Activated T-cell treated with anti-CD3 and anti-CD28 coated beads for 4 hours (primary cell): Measurements from ENCODE around the gene BHLHE23.

ENCODE experiments used
- DNase-seq: peaks from one replicate; pipeline ENCODE4 v3.0.0-alpha.2; 2020

BHLHE23 gene

DNA sequence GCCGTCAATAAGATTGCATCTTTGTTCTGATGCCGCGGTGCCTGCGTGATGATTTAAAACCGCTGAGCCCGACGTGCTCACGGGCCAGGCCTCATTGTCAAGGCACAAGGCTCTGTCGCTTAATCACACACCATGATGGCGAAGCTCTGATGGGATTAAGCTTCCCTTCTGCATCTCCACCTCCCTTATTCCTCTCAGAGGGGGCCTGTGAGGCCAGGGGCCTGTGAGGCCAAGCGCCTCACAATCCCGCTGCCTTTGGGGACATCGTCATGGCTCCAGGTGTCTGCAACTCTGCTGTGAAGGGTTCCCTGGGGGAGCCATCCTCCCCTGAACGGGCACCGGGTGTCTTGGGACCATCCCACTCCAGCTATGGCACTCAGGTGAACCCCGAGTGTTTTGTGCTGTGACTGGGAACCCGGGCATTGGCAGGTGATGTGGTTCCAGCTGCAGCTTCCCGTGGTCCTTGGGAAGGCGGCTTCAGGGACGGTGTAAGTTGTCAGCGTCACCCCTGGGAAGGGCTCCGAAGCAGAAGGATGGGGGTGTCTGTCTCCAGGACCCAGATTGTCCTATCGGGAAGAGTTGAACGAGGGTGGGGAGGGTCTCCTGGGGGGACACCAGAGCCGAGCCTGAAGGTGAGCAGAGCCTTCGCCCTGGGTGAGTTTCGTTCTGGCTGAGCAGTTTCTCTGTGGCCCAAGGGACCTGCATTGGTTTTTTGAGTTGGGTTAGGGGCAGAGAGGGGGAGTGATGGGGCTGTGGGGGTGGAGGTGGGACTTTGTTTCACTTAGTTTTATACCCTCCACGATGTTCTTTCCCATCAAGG is 18.0 kb upstream of the BHLHE23 start:
- no peak for DNase-seq

DNA sequence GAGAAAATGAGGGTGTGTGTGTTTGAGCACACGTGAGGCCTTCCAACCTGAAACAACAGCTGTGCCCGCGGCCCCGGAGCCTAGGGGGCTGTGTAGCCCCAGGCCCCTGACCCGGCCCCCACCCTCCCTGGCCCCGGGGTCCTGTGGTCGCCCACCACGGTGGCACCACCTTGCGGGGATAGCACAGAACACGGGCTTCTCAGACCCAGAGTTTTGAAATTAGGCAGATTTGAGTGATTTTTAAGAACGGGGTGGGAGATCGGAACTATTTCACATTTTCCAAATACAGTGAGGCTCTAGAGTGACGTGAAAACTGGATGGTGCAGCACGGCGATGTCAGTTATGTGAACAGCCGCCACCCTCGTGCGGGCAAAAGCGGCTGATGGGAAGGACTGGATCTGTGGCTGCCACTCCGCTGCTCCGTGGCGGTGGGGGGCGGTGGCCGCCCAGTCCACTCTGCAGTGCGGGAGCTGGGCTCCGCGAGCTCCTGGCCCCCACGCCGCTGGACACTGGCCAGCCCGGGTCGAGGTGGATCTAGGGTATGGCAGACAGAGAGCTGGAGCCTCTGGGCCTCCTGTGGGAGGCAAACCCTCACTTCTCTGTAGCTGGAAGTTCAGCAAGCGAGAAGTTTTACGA is 17.3 kb upstream of the BHLHE23 start:
- DNase-seq = no peak

DNA sequence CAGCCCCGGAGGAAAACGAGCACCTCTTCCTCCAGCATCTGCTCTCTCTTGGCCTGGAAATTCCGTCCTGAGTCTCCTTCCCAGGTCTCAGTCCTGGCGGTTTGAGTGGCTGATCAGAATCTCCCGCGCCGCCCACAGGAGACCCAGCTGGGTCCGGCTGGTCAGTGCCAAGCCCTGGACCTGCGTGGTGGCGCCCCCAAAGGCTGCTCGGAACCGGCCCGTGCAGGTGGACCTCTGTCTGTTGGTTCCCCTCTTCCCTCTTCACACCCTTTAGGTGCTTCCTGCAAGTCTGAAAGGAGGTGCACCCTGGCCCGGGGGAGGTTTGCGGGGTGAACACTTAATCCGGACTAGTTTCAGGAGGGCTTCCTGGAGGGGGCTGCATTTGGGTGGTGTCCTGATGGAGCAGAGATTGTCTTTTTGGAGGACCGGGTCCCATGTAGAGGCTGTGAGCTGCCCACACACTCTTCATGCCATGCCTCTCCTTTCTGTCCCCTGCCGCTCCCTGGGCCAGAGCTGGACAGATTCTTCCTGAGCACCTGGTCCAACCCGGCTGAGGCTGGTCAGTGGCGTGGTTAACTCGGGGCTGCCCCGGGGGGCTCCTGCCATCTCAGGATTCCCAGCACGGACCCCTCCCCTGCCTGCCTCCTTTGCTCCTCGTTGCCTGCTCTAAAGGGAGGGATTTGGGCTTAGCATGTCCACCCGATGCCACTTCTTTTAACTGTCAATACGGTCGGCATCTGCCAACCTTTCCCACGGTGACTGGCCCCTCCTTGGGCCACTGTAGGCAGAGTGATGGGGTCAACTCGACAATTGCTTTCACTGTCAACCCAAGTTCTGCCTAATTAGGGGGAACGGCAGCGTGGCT is 16.5 kb upstream of the BHLHE23 start:
- no peak for DNase-seq

DNA sequence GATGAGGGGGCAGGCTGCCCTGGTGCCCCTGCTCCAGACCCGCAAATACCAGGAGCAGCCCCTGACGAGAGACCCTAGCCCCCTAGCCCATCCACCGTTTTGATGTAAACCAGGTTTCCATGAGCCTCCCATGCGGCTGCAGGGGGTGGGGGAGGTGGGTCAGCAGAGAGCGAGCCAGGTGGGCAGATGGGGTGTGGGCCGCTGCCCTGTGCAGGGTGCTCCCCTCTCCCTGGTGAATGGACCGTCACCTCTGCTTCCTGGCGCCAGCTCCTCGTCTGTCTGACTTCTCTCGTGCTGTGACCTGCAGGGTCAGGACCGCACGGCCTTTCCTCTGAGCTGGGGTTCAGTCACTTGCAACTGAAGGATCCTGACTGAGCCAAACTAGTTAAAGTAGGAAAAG is 15.7 kb upstream of the BHLHE23 start:
- DNase-seq = no peak

DNA sequence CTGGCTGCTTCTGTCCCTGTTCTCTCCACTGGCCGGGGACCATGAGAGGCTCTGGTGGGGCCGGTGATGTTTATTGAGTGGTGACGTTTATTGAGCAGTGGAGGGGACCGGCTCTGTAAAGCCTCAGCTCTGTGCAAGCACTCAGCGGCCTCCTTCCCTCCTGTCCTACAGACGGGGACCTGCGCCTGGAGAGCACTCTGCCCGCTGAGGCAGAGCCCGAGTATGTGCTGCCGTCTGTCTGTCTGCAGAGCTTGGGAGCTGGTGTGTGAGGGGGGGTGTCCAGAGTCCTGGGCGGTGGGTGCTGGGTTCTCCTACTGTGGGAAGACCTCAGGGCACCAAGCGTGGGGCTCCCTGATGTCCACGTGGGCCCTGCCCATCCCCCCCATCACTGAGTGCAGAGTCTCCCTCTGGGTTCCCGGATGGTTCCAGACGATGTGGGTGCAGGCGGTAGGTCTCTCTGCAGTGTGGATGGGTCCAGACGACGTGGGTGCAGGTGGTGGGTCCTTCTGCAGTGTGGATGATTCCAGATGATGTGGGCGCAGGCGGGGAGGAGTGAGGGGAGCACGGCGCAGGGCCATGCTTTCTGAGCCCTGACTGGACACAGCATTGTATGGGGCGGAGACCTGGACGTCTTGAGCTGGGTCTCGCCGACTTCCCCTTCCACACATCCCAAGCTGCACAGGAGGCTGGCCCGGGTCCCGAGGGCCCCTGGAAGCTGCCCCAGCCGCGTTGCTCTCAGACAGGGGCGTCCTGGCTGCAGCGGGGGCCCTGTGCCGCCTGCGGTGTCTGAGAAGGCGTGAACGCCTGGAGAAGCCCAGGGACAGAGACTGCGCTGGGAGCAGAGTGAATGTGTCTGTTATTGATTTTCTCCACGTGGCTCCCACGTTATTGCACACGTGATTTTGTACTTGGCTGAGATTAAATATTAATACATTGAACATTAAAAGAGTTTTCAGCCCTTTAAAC is 14.9 kb upstream of the BHLHE23 start:
- DNase-seq = no peak

DNA sequence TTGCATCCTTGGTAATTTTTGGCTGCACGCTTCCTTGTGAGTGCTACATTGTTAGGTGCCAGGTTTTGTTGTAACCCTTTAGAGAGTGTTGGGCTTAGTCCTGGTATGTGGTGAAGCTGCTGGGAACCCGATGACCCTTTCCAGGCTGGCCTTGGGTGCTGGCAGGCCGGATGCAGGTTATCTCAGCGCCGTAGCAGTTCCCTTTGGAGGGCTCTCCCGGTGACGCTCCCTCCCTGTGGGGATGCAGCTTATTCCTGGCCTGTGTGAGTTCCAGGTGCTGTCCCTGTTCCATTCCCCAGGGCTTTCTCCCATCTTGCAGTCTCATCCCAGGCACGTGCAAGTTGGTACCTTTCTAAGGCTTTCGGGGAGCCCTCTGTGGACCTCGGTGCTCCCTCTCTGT is 13.9 kb upstream of the BHLHE23 start:
- DNase-seq = no peak

DNA sequence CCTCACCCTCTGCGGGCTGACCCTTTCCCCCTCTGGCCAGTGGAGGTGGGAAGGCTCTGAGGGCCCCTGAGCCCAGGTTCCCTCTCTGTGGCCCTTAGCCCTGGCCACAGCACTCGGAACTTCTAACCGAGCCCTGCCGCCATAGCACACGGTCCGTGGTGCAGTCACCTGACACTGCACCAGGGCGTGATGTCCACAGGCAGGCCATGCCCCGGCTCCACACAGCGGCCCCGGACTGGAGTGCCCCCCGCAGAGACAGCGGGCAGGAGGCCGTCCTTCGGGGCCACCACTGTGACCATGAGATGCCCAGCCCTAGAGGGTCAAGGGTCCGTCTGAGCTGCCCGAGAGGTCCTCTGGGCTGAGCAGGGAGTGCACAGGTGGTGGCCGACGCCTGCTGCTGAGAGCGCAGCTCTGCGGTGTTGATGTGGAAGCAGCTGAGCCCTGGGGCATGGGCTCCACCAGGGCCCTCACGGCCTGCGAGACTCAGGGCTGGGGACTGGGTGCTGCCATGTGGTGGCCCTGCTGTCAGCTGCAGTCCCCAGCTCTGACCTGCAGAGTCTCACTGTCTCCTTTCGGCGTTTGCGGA is 11.2 kb upstream of the BHLHE23 start:
- DNase-seq = no peak

DNA sequence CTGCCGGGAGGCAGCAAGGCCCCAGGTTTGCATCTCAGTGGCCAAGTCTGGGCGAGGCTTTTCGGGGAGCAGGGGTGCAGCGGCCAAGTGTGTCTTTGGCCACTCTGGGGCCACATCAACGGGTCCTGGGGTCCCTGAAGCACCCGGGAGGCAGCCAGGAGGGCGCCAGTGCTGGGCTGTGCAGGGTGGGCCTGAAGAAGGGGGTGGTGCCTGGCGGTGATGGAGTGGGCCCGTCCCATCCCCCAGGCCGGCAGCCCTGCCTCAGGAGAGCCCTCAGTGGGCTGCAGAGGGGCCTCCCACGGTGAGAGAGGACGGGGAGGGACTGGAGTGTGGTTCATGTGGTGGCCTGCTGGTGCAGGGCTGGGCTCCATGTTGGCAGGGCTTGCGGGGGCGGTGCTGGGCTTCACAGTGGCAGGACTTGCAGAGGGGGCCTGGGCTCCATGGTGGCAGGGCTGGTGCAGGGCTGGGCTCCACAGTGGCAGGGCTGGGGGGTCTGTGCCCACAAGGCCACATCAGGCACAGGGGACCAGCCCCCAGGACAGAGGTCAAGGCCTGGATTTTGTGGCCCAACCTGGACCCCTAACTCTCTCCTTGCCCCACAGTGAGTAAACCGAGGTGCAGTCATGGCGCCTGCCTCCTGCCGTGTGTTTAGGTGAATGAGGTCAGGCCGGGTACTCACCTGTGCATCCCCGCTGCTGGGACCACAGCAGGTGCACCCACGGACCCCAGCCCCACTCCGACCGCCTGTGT is 10.5 kb upstream of the BHLHE23 start:
- no peak for DNase-seq

DNA sequence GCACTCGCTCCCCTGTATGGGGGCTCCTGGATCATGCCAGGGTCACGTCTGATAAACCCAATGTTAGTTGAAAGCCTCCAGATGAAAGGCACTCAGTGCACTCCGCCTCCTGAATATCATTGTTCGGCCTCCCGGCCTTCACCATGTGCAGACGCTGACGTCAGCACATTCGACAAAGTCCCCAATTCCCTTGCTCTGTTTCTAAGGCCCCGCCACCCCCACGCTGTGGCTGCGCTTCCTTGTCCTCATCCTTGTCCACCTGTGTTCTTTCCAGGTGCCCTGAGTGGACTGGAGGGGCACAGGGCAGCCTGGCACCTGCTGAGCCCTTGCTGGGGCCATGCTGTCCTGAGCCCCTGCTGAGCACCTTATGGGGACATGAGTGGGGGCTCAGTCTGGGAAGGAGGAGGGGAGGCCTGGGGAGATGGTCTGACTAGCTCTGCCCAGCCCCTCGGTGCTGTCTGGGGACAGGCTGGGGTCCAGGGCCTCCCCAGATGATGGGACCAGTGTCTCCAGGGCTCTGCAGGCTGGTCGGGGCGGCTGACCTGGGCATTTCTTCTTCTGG is 9.8 kb upstream of the BHLHE23 start:
- no peak for DNase-seq

DNA sequence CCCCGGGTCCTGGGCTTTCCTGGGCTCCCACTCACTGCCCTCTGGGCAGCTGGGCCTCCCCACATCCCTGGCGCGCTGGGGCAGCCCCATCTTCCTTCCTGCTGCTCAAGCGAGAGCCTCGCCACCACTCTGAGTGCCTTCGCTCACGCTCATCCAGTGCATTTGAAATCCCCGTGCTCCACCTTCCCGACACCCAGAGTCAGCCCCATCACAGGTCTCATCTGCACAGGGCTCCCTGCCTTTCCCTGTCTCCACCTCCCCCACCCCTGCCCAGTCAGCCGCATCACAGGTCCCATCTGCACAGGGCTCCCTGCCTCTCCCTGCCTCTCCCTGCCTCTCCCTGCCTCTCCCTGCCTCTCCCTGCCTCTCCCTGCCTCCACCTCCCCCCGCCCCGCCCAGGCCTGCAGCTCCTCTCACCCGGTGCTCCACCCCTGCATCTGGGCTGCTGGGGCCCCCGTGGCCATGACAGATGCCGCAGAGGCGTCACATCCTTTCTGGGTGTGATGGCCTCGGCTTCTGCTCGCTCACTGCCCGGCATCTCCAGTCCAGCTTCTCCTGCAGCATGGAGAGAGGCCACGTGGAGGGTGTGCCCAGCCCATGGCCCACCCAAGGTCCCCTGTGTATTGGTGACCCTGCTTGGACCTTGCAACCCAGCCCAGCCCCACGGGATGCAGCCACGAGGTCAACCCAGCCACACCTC is 9.0 kb upstream of the BHLHE23 start:
- no peak for DNase-seq

DNA sequence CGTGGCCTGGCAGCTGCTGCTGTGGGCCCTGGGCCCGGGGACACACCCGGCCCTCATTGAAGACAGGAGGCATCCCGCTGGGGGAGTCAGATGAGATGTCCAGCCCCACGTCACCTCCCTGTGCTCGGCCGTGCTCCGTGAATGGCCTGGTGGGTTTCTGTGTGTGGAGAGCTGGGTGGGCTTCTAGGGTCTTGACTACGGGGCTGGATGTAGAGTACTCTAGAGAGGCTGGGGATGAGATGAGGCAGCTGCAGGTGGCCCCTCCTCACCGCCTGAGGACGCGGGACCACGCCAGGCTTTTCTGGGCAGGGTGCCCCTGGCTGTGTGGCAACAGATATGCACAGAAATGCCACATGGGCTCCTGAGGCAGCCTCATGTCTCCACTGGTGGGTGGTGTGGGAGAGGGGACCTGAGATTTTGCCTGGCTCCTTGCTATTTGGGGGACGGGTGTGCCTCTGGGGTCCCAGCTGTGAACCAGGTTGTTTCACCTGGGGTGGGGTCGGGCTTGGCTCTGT is 8.4 kb upstream of the BHLHE23 start:
- no peak for DNase-seq

DNA sequence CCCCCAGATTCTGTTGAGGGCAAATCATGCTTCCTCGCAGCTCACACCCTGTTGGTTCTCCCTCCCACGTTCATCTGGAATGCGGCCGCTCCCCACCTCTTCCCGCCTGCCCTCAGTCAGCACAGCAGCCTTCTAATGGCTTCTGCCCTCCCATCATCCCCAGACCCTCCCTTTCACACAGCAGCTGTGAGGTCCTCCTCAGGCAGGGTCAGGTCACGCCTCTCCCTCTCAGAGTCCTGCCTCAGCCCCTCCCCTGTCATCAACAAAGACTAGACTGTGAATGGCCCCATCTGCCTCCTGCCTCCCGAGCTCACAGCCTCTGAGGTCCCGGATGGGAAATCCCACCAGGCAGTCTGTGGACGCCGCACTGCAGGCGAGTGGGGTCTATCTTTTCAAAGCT is 7.9 kb upstream of the BHLHE23 start:
- DNase-seq = no peak

DNA sequence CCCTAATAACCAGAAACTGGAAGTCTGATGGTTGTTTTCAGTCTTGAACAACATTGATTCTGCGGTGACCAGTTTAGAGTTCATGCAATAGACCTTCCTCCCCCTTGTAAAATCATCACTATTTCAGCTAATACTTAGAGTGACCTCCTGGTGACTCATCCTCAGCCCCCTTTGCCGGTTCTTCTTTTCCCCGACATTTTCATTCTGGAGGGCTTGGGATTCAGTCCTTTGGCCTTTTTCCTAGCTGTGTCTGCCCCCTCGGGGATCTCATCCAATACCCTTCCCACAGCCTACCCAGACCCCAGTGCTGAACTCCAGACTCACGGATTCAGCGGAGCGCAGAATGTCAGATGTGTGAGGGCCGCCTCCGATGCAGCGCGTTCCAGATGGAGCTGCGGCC is 7.5 kb upstream of the BHLHE23 start:
- DNase-seq = no peak

DNA sequence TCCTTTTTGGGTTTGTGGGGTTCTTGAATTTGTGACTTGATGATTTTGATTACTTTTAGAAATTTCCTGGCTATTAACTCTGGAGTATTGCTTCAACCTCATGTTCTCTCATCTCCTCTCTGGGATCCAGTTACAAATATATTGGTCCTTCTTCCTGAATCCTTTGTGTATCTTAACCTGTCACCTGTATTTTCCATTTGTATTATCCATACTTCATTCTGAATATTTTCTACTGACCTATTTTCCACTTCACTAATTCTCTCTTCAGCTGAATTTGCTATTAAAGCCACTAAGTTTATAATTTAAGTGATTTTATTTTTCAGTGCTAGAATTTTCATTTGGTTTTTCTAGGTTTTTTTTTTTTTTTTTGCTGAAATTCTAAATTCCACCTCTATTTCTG is 6.4 kb upstream of the BHLHE23 start:
- no peak for DNase-seq

DNA sequence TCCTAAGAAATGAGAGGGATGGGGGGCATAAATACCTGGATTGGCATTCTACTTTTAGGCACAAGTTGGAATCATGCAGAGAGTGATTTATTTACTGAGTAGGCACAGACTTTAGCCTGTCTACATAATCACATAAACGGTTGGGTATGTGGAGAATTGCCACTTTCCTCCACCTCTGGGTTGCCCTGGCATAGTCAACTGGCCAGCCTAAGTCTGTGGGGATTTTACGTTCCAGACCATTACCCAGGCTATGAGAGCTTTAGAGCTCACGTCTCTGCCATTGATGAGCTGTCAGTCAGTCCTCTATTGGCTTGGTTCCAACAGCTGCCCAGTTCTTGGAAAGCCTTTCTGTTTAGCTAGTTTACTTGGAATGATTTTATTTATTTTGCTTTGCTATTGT is 5.0 kb upstream of the BHLHE23 start:
- DNase-seq = no peak

DNA sequence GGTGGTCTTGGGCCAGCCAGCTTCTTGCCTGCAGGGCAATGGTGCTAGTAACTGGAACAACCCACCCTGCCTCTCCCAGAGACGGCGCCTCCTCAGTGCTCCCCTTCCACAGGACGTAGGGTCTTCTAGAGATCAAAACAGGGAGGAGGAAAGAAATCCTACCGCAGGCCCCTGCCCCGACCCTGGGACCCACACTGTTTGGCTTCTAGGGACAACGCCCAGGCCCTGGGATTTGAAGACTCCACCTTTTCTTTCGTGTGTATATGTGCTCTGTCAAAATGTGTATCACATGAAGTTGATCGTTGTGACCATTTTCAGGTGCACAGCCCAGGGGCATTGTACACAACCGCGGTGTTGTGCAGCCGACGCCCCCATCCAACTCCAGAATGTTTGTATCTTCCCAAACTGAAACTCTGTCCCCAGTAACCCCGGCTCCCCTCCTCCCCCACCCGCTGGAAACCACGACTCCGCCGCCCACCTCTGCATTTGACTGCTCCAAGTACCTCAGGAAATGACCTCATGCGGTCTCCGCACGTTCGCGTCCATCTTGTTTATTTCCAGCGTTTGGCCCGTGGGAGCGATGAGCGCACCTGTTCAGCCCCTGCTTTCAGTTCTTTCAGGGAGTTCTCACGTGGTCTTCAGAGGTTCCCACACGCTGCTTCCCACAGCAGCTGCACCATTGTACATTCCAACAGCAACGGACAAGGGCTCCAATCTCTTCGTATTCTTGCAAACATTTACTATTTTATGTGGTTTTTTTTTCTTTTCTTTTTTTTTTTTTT is 3.4 kb upstream of the BHLHE23 start:
- peak; percentile 66 for DNase-seq

DNA sequence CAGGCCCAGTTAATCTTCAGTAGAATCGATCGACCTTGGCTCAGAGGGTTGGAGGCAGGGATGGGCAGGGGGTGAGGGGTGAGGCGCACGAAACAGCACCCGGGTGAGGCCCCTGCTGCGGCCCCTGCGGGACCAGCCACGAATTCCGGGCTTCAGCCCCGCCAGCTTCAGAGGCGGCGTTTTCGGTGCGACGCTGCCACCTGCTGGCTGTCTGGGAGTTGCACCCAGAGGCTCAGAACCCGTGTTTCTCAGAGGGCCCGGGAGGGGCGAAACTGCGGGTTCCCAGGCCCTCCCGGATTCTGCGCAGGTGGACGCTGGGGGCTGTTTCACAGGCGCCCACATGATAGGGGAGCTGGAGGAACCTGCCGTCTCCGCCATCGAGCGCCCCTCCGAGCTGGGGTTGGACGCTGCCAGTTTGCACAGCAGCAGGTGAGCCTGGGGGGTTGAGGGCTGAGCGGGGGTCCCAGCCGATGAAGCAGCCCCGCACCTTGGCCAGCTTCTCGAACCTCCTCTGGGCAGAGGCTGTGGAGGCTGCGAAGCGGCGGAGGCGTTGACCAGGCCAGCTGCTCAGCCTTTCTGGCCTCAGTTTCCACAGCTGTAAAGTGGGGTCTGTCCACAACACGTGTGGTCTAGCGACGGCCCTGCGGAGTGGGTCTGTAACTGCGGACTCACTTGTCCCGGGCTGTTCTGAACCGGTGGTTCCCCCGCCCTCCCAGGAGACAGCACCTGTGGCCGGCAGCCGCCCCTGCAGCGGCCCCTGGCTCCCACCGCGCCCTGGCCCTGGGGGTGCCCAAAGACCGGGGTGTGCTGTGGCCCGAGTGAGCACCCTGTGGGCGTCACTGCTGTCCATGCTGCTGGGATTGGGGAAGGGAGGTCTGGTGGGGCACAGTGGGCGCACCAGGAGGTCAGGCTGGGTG is 2.5 kb upstream of the BHLHE23 start:
- peak; percentile 81 for DNase-seq

DNA sequence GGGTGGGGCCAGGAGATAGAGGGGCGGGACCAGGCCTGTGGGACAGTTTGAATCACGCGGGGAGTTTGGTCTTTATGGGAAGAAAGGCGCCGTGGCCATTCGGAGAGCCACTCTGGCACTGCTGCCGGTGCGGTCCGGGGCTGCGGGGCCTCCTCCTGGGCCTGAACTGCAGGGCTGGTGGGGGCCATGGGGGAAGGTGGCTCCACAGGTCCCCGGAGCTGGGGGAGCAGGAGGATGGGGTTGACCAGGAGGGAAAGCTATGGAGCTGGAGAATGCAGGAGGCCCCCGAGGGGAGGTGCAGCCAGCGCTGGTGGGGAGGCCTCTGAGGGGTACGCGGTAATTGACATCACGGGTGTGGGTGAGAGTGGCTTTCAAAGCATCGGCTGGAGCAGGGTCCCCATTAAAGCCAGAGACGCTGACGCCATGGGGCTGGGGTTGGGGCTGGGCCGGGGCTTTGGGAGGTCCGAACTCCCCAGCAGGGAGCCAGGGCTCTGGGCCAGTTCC is 1.8 kb upstream of the BHLHE23 start:
- no peak for DNase-seq
